DMS114 treated with DMSO at 0.1 percent for 48 hours (cell line): ENCODE measurements around the gene PLA2G3.
"Not testable (repeated sequence)": the region's sequence is repeated elsewhere in the genome, so short reads cannot be mapped to it uniquely, and the experiment has no call there.

Experiments
- DNase-seq: peaks from one replicate; lab custom pipeline; 2025; ENCODE audit not compliant: unreplicated experiment; lab: John Stamatoyannopoulos, UW

PLA2G3 gene

GRCh38 chr22:31124811-31125465 lies 15.4 kb downstream of the PLA2G3 start:
- DNase-seq, result no peak

- DNase-seq, result no peak
Observed at GRCh38 chr22:31124290-31124689, 16.0 kb downstream of the PLA2G3 start.

- no peak for DNase-seq
Observed at GRCh38 chr22:31123292-31123602, 17.1 kb downstream of the PLA2G3 start.

GRCh38 chr22:31122532-31123291 lies 17.6 kb downstream of the PLA2G3 start, which contains the start of gene INPP5J:
Gene INPP5J, plus strand, starts transcription at chr22:31122966. Its CDS starts 49 bp downstream, at chr22:31123015.
- no peak for DNase-seq

- no peak for DNase-seq
Observed at GRCh38 chr22:31122196-31122531, 18.1 kb downstream of the PLA2G3 start.

GRCh38 chr22:31121403-31121802 lies 18.9 kb downstream of the PLA2G3 start:
- no peak for DNase-seq

GRCh38 chr22:31120642-31121041 lies 19.7 kb downstream of the PLA2G3 start:
- DNase-seq, result no peak

GRCh38 chr22:31120230-31120629 lies 20.1 kb downstream of the PLA2G3 start:
- DNase-seq, result no peak

GRCh38 chr22:31119026-31119717 lies 21.1 kb downstream of the PLA2G3 start:
- no peak for DNase-seq

GRCh38 chr22:31118046-31118820 lies 22.1 kb downstream of the PLA2G3 start:
- DNase-seq, result no peak

- not testable (repeated sequence) for DNase-seq
Observed at GRCh38 chr22:31112547-31113091, 27.7 kb downstream of the PLA2G3 start.

- no peak for DNase-seq
Observed at GRCh38 chr22:31107894-31108218, 32.5 kb downstream of the PLA2G3 start.

GRCh38 chr22:31107178-31107893 lies 33.0 kb downstream of the PLA2G3 start, which contains the start of gene SELENOM:
Gene SELENOM, minus strand, starts transcription at chr22:31107568. Its CDS starts 63 bp downstream, at chr22:31107505.
- peak; percentile 91 for DNase-seq

GRCh38 chr22:31106731-31107177 lies 33.6 kb downstream of the PLA2G3 start:
- DNase-seq, result no peak

- no peak for DNase-seq
Observed at GRCh38 chr22:31106001-31106571, 34.2 kb downstream of the PLA2G3 start.

- no peak for DNase-seq
Observed at GRCh38 chr22:31105282-31105929, 34.9 kb downstream of the PLA2G3 start.

- DNase-seq, result no peak
Observed at GRCh38 chr22:31104869-31105268, 35.4 kb downstream of the PLA2G3 start.

GRCh38 chr22:31103899-31104694 lies 36.2 kb downstream of the PLA2G3 start:
- no peak for DNase-seq

GRCh38 chr22:31103111-31103510 lies 37.2 kb downstream of the PLA2G3 start:
- DNase-seq, result no peak
